D721Med (cell line): ENCODE measurements around the gene LIMS2.

ENCODE experiments used
- DNase-seq: peaks from one replicate; pipeline ENCODE4 v3.0.0; 2011; ENCODE audit warnings: low spot score; ENCODE audit not compliant: insufficient read length
- FAIRE-seq: peaks from 2 replicates; lab custom pipeline; 2011; peaks lifted over from hg19 to GRCh38; lab: Jason Lieb, UNC
- TF ChIP-seq, protein P1 (sequence below): IDR thresholded peaks from 2 replicates; pipeline ENCODE4 v1.5.1; 2012; ENCODE audit warnings: mild to moderate bottlenecking, control low read depth; ENCODE audit not compliant: insufficient read depth; ENCODE audit errors: missing control alignments

Gene LIMS2

DNA sequence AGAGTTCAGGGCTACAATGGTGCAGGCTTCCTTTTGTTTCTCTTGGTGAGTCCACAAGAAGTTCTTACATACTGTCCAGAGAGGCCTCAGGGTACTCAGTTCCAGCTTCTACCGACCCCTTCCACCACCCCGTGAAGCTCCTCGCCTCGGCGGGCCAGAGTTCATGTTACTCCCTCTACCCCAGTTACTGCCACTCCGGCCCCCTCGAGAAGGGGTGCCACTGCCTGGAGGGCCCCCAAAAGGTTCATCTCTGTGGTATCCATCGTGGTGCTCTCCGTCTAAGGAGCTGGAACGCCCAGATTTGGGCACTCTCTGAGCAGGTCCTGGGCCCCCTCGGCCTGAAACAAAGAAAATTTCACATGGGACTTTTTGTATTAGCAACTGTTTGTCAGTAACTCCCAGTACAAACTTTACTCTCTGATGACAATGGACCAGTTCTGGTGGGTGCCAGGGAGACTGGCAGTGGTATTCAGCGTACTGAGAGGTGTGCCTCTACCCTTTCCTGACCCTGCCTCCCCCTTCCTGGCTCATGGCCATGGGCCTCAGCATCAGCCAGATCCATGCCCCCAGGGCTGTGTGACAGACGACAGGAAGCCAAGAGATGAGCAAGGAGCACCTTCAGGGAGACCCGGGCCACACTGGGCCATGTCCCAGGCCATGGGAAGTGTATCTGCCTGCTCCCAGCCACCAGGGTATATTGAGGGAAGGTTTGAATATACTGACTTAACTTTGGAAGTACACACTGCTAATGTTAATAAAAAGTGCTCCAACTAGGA, 31.1 kb upstream of the LIMS2 start:
- no peak for DNase-seq
- FAIRE-seq = no peak
- TF ChIP-seq, protein P1, sequence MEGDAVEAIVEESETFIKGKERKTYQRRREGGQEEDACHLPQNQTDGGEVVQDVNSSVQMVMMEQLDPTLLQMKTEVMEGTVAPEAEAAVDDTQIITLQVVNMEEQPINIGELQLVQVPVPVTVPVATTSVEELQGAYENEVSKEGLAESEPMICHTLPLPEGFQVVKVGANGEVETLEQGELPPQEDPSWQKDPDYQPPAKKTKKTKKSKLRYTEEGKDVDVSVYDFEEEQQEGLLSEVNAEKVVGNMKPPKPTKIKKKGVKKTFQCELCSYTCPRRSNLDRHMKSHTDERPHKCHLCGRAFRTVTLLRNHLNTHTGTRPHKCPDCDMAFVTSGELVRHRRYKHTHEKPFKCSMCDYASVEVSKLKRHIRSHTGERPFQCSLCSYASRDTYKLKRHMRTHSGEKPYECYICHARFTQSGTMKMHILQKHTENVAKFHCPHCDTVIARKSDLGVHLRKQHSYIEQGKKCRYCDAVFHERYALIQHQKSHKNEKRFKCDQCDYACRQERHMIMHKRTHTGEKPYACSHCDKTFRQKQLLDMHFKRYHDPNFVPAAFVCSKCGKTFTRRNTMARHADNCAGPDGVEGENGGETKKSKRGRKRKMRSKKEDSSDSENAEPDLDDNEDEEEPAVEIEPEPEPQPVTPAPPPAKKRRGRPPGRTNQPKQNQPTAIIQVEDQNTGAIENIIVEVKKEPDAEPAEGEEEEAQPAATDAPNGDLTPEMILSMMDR = no peak

DNA sequence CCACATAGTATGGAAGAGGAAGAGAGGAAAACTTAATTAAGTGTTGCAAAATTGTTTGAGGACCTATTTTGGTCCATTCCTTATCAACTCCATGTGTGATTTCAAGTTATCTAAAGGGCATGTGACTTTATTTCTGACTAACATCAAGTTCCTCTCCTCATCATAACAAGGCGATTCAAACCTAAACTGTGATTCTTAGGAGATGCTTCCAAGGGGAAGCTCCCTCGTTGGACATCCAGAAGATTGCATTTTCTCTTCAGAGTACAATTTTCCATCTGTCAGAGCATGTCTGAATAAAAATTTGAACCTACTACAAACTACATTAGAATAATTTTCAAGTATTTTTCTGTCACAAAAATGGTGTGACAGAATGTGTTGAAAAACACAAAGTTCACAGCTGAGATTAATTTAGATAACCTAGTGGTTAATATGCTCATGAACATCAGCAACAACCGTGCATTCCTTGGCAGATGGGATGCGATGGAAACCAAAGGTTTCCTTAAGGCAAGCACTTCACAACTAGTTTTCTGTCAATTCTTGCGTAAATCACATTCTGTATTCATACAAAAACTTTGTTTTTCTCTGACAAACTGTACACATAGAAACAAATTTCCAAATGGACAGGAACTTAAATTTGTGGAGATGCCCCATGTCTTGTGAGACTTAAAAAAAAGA, 30.2 kb upstream of the LIMS2 start:
- FAIRE-seq (no peak), DNase-seq (no peak)
- TF ChIP-seq, protein P1 = no peak

DNA sequence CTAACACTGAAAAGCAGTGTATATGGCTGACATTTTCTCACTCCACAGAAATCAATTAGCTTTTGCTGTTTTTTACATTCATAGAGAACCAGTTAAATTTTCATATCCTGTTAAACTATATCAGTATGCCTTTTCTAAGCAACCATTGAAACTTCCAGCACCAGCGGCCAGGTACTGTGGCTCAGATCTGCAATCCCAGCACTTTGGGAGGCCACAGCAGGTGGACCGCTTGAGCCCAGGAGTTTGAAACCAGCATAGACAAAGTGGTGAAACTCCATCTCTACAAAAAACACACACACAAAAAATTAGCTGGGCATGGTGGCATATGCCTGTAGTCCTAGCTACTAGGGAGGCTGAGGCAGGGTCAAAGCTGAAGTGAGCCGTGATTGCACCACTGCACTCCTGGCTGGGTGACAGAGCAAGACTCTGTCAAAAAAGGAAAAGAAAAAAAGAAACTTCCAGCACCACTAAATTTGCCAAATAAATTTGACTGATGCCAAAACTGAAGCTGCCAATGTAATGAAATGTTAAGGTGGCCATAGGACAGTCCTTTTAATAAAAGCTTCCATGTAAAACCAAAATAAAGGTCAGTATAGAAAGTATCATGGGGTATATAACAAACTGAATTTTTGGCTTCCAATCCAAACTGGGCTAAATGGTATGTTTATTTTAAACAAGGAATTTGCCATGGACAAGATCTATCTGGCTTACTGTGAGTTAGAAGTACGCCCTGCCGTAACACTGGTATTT, 29.5 kb upstream of the LIMS2 start:
- FAIRE-seq = no peak
- TF ChIP-seq, protein P1 = no peak
- DNase-seq = no peak

DNA sequence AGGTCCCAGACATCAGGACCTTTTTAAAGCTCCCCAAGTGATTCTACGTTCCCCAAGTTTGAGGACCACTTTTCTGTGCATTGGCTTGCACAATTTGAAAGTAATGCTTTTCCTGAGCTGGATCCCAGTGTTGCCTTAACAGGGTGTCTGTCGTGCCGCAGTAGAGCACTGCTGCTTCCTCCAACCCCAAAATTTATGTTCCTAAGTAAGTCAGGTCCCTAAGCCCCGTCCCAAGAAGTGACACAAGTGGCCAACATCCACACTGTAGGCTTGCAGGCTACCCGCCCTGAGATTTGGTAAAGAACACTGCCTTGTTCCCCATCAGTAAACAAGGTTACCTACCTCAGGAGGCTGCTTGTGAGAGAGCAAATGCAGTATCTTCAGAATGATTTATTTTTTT, 28.0 kb upstream of the LIMS2 start:
- TF ChIP-seq, protein P1 = no peak
- no peak for DNase-seq
- no peak for FAIRE-seq

DNA sequence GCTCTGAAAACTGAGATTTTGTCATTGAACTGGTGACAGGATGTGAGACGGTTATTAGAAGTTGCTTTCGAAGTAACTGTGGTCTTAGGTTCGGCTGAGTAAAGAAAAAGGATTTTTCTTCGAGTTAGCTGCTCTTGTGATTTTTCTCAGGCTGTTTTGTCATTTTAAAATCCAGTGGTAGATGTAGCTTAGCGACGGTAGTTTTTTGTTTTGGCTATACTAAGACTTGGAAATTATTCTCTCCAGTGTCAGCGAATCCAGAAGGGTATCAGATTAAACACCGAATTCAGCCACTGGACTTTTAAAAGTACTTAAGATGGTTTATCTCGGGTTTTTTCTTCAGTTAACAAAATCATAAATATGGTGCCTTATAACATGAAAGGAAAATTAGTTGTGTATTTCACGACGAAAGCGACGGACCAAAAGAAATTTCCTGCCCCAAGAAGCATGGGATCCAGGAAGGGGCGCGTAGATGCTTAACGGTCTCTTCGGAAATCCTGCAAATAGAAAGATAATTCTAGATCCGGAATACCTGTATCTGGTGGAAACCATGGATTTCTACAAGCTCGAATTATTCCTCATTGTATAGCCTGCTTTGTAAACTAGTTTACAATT, 27.2 kb upstream of the LIMS2 start:
- TF ChIP-seq, protein P1 = no peak
- FAIRE-seq = no peak
- DNase-seq = no peak

DNA sequence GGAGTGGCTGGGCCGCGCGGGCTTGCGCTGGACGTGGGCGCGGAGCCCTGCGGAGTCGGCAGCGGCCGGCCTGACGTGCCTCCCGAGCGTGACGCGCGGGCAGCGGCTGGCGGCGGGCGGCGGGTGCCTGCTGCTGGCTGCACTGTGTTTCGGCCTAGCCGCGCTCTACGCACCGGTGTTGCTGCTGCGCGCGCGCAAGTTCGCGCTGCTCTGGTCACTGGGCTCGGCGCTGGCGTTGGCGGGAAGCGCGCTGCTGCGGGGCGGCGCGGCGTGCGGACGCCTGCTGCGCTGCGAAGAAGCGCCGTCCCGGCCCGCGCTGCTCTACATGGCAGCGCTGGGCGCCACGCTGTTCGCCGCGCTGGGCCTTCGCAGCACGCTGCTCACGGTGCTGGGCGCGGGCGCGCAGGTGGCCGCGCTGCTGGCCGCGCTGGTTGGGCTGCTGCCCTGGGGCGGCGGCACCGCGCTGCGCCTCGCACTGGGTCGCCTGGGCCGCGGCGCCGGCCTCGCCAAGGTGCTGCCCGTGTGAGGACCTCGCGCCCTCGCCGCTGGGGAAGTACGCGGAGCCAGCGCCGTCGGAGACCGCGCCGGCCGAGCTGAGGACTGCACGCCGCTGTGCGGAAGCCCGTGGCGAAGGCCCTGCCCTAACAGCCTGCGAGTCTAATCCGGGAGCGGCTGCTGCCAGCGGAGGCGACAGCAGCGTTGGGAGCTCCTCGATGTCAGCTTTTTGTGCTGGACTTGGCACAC, 26.5 kb upstream of the LIMS2 start:
- DNase-seq (no peak), FAIRE-seq (no peak)
- TF ChIP-seq, protein P1 = no peak
